Stimulated activated CD8-positive, alpha-beta memory T cell treated with anti-CD3 and anti-CD28 coated beads, Interleukin-12 subunit alpha, Interleukin-12 subunit beta, amount 100 ng/mL, for 4 hours (primary cell): ENCODE data around the gene CBARP.

Source experiments
- DNase-seq: peaks from one replicate; pipeline ENCODE4 v3.0.0-alpha.2; 2020; ENCODE audit warnings: low read depth

The CBARP gene

DNA sequence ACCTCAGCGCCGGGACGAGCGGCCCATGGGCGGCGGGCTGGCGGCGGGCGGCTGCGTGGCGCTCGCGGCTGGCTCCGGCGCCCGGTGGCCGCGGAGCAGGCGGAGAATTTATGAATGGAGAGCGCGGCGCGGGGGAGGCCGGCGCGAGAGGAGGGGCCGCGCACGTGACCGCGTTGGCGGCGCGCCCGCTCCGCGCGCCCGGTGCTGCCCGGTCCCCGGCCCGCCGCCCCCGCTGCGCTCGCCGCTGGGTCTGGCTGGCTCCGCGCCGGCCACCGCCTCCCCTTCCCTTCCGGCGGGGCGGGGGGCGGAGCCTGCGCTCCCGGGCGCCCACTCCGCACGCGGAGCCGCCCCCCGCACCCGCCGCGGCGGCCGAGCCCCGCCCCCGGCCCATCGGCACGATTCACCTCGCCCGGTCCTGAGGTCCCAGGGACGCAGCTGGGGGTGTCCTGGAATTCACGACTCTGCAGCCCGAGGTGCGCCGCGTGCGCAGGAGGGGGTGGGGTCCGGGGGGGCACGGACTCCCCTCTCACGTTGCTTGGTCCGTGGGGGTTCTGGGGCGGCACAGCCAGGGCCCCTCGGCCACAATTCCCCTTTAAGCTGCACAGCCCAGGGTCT is at the start of gene CBARP:
Gene CBARP, minus strand, starts transcription at position 252 of the 615 bp plus-strand sequence. CDS start 1,905 bp downstream, outside the sequence.
- no peak for DNase-seq

DNA sequence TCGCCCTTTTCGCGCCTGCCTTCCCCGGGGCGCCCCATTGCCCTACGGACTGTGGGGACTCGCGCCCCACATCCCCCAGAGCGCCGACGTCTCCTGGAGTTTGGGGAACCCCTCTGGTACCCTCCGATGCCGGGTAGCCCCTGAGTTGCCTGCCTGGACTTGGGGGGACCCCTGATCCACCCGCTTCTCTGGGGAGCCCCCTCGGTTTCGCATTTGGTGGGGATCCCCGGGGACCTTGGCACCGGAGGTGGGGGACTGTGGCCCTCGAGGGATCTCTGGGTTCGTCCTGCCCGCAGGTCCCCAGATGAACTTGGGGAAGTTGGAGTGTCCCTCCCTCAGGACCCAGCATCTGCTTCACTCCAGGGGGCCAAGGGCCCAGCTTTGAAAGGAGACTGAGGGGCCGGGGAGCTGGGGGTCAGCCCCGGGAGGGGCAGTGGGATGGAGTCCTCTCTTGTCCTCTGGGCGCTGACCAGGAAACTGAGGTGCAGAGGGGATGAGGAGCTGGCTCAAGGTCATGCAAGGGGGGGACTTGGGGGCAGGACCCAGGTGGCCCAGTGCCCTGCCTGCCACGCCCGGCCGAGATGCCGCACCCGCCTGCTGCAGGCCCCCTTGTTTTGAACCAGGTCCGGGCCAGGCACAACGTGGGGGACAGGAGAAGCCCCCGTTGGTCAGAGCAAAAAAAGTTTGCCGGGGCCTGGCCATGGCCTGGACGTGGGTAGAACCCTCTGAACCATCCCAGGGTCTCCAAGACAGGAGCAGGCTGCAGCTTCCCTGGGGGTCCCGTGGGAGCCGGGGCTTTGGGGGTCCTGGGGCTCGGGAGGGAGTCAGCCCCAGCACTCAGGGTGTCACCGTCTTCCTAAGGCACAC is 48.9 kb upstream of the CBARP start:
- DNase-seq: no peak

DNA sequence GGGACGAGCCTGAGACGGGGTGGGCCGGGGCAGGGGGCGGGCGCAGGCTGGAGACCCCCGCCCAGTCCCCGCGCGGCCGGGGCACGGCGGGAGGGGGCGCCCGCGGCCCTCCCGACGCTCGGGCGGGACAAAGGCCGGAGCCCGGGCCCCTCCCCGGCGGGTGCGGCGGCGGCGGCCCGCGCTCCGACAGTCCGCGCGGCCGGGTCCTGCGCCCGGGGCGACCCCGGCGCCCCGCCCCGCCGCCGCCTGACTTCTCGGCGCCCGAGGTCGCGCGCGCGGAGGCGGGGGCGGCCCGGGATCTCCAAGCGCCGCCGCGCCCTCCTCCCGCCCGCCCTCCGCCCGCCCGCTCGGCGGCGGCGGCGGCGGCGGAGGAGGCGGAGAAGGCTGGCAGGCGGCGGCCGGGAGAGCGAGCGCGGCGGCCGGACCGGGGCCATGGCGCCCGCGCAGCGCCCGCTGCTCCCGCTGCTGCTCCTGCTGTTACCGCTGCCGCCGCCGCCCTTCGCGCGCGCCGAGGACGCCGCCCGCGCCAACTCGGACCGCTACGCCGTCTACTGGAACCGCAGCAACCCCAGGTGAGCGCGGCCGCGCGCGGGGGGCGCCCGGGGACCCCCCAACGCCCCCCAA is 48.0 kb upstream of the CBARP start, which contains the start of gene EFNA2:
Gene EFNA2, plus strand, starts transcription at position 137 of the 624 bp plus-strand sequence. Its CDS starts 296 bp downstream, at position 433.
- no peak for DNase-seq

DNA sequence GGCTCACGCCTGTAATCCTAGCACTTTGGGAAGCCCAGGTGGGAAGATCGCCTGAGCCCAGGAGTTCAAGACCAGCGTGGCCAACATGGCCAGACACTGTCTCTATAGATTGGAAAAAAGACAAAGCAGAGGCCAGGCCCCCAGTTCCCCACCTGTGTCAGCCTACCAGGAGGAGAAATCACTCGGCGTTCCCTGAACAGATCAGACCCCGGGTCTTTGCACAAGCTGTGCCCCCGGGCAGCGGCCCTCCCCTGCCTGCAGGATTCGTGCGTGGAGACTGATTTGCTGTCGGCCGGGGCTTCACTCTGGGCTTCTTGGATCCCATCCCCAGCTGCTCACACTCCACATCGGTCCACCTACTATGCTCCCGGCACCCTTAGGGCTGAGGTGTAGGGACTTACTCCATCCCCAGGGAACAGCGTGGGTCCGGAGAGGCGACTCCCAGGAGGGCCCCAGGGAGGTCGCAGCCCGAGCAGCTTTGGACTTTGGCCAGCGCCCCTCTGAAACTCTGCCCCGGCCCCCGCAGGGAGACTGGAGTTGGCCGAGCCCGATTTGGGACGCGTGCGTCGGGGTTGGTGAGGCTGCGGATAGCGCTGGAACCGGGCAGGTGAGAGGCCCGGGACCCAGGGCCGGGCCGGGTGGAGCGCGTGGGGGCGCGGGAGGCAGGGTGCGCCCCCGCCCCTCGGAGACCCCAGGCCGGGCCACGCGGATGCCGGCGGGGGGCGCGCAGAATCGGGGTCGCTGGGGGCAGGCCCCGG is 47.4 kb upstream of the CBARP start:
- no peak for DNase-seq

DNA sequence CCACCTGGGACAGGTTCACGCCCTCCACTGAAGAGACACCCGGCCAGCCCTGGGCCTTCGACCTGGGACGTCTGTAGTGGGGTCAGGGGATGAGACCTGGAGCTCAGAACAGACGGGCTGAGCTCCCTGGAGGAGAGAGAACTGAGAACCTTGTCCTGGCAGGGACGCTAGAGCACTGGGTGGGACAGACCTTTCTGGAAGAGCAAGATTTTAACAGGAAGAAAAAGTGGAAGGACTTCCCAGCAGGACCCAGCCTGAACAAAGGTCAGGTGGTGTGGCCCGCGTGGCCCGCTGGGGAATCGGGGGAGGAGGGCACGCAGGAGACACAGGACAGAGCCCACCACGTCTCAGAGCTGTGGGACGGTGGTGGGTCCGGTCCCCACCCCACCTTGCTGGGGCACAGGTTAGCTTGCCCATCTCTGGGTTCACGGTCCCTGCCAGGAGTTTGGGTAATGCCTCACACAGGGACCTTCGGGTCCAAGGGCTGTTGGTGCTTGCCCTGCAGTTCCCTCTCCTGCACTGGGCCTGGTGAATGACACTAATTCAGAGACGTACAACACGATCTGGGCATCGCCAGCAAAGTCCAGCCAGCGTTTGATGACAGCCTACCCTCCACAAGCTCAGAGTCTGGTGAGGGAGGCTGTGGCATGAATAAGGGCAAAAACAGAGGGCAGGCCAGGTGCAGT is 46.6 kb upstream of the CBARP start:
- DNase-seq: no peak

- no peak for DNase-seq
These were observed 46.1 kb upstream of the CBARP start for GRCh38 chr19:1283917-1284292.

DNA sequence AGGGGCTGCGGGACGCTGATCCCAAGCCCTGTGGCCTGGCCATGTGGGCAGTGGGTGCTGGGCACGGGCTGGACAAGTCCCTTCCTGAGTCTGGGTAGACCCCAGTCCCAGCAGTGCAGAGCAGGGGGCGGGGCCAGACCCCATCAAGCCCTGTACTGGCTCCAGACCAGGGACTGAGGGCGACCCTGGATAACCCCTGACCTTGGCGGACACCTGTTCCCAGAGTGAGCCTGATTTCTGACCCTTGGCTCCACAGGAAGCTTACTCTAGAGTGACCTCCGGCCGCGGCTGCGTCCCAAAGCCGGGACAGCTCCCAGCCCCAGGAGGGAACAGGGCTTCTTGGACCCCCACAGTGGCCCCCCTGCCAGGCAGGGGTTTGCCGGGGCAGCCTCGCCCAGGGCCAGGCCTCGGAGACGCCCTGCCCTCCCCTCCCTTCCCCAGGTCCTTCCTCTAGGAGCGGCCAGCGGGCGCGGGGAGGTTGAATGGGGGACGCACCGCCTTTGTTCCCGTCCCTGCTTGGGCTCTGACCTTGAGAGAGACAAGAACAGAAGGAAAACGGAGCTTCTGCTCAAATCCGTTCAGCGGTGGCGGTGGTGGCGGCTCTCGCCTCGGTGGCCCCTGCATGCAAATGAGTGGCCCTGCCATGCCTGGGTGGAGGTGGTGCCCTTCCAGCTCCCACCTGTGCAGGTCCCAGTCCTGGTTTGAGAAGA is 45.6 kb upstream of the CBARP start:
- DNase-seq: no peak

GRCh38 chr19:1282588-1283206 is 44.9 kb upstream of the CBARP start:
- DNase-seq: no peak

DNA sequence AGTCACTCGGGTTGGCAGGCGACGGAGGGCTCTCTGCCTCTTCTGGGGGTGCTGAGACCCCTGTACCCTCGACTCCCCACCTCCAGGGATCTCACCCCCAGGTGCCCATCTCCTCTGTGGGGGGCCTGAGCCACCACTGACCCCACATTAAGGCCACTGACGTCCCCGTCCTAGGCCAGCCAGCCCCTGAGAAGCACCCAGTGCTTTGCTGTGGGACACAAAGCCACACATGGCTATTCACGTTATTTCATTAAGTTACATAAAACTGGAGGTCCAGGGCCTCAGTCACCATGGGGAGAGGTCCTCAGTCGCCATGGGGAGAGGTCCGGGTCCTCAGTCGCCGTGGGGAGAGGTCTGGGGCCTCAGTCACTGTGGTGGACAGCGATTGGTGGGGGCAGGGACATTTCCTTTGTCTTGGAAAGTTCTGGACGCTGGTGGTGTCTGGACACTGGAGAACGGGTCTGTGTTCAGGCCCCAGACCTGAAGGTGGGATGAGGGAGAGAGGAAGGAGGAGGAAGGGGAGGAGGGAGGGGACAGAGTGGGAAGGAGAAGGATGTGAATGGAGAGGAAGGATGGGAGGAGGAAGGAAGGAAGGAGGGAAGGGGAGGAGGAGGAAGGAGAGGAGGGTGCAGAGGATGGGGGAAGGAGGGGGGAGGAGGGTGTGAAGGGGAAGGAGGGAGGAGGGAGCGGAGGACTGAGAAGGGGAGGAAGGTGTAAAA is 43.9 kb upstream of the CBARP start:
- no peak for DNase-seq

- DNase-seq: no peak
These were observed 43.1 kb upstream of the CBARP start for GRCh38 chr19:1280636-1281568.

DNA sequence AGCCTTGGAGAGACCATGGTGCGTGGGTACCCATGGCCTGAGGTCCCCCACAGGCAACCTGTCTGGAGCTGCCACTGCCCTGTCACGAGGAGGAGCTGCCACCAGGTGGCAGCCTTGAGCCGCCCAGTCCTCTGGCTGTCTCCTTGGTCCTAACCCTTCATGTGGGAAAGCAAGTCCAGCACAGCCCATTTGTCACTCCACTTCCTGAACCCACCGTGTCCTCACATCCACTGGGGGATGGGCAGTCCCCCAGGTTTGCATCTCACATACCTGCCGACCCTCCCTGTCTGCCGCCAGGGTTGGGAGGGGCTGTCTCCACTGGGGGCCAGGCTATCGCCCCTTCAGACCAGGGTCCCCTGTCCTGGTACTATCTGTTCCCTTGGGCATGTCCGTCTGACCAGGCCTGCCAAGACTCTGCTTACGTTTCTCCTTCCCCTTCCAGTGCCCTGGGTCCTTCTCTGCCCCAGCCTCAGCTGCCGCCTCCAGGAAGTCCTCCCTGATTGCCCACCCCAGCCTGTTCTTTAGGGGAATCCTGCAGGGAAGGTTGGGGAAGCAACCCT is 42.1 kb upstream of the CBARP start:
- peak; percentile 56 for DNase-seq

DNA sequence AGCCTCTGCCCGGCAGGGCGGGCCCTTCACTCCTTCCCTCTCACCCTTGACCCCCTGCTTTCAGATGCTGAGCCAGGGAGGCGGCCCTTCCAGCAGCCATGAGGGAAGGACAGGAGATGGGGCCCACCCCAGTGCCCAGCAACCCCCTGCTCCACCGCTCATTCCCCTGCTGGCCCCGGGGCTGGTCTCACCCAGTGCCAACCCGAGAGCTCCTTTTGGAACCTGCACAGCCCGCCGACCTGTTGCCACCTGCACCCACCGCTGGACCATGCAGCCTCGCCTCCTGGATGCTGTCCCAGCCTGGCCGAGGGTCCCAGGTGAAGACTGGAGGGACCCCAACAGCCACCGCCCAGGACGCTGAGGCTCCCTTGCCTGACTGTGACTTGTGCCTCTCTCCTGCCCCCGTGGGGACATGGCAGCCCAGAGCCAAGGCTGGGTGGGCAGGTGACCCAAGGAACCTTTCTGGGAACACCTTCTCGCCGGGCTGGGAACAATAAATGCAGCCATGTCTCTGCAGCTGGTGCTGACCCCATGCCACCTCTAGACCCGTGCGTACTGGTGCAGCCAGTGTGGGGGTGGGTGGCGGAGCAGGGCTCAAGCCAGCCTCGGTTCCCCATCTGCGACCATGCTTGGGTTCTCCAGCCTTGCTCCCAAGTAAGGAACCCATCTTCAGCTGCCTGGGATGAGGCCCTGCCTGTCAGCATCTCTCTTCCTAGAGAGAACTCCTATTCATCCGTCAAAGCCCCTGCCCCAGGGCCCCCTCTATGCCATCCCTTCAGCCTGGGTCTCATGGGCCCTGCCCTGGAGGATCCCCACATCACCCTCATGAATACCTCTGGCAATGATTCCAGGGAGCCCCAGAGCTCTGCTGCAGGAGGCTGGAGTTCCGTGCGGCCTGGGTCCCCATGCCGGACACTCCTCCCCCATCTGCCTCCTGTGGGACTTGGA is 41.2 kb upstream of the CBARP start:
- no peak for DNase-seq

- DNase-seq: no peak
These were observed 40.3 kb upstream of the CBARP start for GRCh38 chr19:1278074-1278473.

DNA sequence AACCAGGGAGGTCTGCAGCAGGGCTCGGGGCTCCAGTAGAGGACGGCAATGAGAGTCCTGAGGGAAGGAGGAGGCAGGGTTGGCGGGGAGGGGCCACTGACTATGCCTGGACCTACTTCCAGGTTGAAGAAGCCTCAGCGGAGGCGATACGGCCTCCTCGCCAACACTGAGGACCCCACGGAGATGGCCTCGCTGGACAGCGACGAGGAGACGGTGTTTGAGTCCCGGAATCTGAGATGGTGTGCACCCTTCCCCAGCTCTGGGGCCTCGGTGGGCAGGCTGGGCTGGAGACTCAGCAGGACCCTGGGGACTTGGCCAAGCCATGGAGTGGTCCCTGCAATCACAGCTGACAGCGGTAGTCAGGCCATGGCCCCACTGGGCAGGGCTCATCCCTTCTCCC is 39.3 kb upstream of the CBARP start:
- no peak for DNase-seq

DNA sequence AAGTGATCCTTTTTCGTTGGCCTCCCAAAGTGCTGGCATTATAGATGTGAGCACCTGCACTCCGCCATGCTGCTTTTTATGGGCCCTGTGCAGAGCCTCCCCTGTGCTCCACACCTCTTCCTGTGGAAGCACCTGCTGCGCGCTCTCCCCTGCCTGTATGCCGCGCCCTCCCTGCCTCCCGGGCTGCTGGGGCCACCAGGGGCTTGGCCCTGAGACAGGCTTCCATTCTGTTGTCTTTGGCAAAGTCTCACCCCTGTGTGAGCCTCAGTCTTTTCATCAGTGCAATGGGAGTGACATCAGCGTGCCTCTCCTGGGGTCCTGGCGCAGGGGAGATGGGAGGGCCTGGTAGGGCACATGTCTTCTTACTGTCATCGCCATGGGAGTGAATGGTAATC is 38.8 kb upstream of the CBARP start:
- no peak for DNase-seq

- no peak for DNase-seq
These were observed 38.3 kb upstream of the CBARP start for GRCh38 chr19:1275976-1276627.
